ENCODE measurements around the gene RNASE1. TPM values are rescaled to one million over a fixed set of nuclear protein-coding genes. Genes with fewer than 3 reads are reported as not detected.

Gene RNASE1
- total and polyA plus RNA-seq, 2 donors (not counting 1 experiment from before 2014, with no cell fraction given), result 0.25 to 0.81 TPM

- H3K9me3 ChIP-seq (ENCODE audit: control extremely low read depth in 1 of 3, control insufficient read depth in 2 of 3, insufficient read depth in 1 of 3, low read length in 2 of 3), result peaks cover 1 to 24% (median 16%) of the 10 kb centered on the region in 3 donors
- H3K27ac ChIP-seq (ENCODE audit: low read length in 2 of 2), result no peak overlapping the region
- no peaks in the 10 kb centered on the region for H3K79me2 ChIP-seq (ENCODE audit: control insufficient read depth, insufficient read depth, low read length)
- no peak overlapping the region for H3K9ac ChIP-seq (ENCODE audit: low read length)
- H3K4me1 Mint-ChIP-seq, result peaks cover 4% of the 10 kb centered on the region
- no peak overlapping the region for H2AFZ ChIP-seq (ENCODE audit: insufficient read depth, low read depth, low read length, poor library complexity, severe bottlenecking)
- no peak overlapping the region for H3K4me3 Mint-ChIP-seq
- ChIA-PET CTCF (interaction anchor here (1.1 to 2.3 kb wide), 2 partner anchors 9 to 46 kb away, joined by 3 to 6 read pairs; no protein-coding TSS in a partner anchor), POLR2A (no interaction called here)
- no peaks in the 10 kb centered on the region for H3K27me3 ChIP-seq (replicated peaks in 1 of 4; ENCODE audit: control extremely low read depth in 1 of 4, control insufficient read depth in 3 of 4, insufficient read depth in 4 of 4, low read length in 3 of 4)
- no peak overlapping the region for H3K27ac Mint-ChIP-seq
- intact Hi-C loops (cut with micrococcal nuclease), result no loop called here
- no peak overlapping the region for H3K4me3 ChIP-seq (ENCODE audit: control extremely low read depth in 1 of 5, extremely low read depth in 1 of 5, insufficient read depth in 1 of 5, low read depth in 2 of 5, low read length in 4 of 5)
- H3K4me1 ChIP-seq (ENCODE audit: control insufficient read depth in 2 of 2, insufficient read depth in 2 of 2, low read length in 2 of 2), result no peaks in the 10 kb centered on the region
- H4K20me1 ChIP-seq (ENCODE audit: control insufficient read depth, insufficient read depth, low read length, poor library complexity, severe bottlenecking), result no peaks in the 10 kb centered on the region
- ATAC-seq (ENCODE audit: low read depth) (no peak), DNase-seq (no peak)
- 91% methylated on average over 1 of the region's 2 CpGs for WGBS (ENCODE audit: insufficient coverage)
- H3K36me3 ChIP-seq (replicated peaks in 1 of 2; ENCODE audit: control extremely low read depth in 1 of 2, control insufficient read depth in 1 of 2, extremely low read depth in 1 of 2, insufficient read depth in 2 of 2, low read length in 1 of 2), result no peaks in the 10 kb centered on the region
- no peak for TF ChIP-seq EZH2 (IDR thresholded peaks at IDR 0.05; ENCODE audit: borderline replicate concordance, insufficient read depth, low read depth, low read length, poor library complexity, severe bottlenecking)
- TF ChIP-seq CTCF (IDR thresholded peaks at IDR 0.05), result no peak
- H3K27me3 Mint-ChIP-seq, result peaks cover 11% of the 10 kb centered on the region
- H3K9me3 Mint-ChIP-seq (ENCODE audit: insufficient read depth), result peaks cover 3% of the 10 kb centered on the region
- H3K4me2 ChIP-seq (replicated peaks; ENCODE audit: low read depth, low read length, poor library complexity, severe bottlenecking), result no peak overlapping the region
Observed at GRCh38 chr14:20754308-20754707, 48.3 kb downstream of the RNASE1 start.

- H3K9me3 Mint-ChIP-seq (ENCODE audit: insufficient read depth), result peaks cover 3% of the 10 kb centered on the region
- H3K27me3 ChIP-seq (replicated peaks in 1 of 4; ENCODE audit: control extremely low read depth in 1 of 4, control insufficient read depth in 3 of 4, insufficient read depth in 4 of 4, low read length in 3 of 4), result no peaks in the 10 kb centered on the region
- H3K4me1 ChIP-seq (ENCODE audit: control insufficient read depth in 2 of 2, insufficient read depth in 2 of 2, low read length in 2 of 2), result no peaks in the 10 kb centered on the region
- H3K4me1 Mint-ChIP-seq, result no peaks in the 10 kb centered on the region
- no peaks in the 10 kb centered on the region for H3K79me2 ChIP-seq (ENCODE audit: control insufficient read depth, insufficient read depth, low read length)
- POLR2A ChIA-PET, result no interaction called here
- CTCF ChIA-PET, result no interaction called here
- H3K9me3 ChIP-seq (ENCODE audit: control extremely low read depth in 1 of 3, control insufficient read depth in 2 of 3, insufficient read depth in 1 of 3, low read length in 2 of 3), result peaks cover 1 to 24% (median 16%) of the 10 kb centered on the region in 3 donors
- TF ChIP-seq CTCF (IDR thresholded peaks at IDR 0.05) (no peak), EZH2 (IDR thresholded peaks at IDR 0.05; ENCODE audit: borderline replicate concordance, insufficient read depth, low read depth, low read length, poor library complexity, severe bottlenecking) (no peak)
- intact Hi-C loops (cut with micrococcal nuclease), result no loop called here
- H3K4me3 Mint-ChIP-seq, result no peak overlapping the region
- no peak overlapping the region for H3K27ac Mint-ChIP-seq
- no peak for ATAC-seq (ENCODE audit: low read depth)
- no peaks in the 10 kb centered on the region for H4K20me1 ChIP-seq (ENCODE audit: control insufficient read depth, insufficient read depth, low read length, poor library complexity, severe bottlenecking)
- 100% methylated on average over 2 of the region's 5 CpGs for WGBS (ENCODE audit: insufficient coverage)
- H3K27ac ChIP-seq (ENCODE audit: low read length in 2 of 2), result no peak overlapping the region
- H3K27me3 Mint-ChIP-seq, result peaks cover 17% of the 10 kb centered on the region
- no peak overlapping the region for H3K4me2 ChIP-seq (replicated peaks; ENCODE audit: low read depth, low read length, poor library complexity, severe bottlenecking)
- no peak overlapping the region for H2AFZ ChIP-seq (ENCODE audit: insufficient read depth, low read depth, low read length, poor library complexity, severe bottlenecking)
- H3K4me3 ChIP-seq (ENCODE audit: control extremely low read depth in 1 of 5, extremely low read depth in 1 of 5, insufficient read depth in 1 of 5, low read depth in 2 of 5, low read length in 4 of 5), result no peak overlapping the region
- H3K36me3 ChIP-seq (replicated peaks in 1 of 2; ENCODE audit: control extremely low read depth in 1 of 2, control insufficient read depth in 1 of 2, extremely low read depth in 1 of 2, insufficient read depth in 2 of 2, low read length in 1 of 2), result no peaks in the 10 kb centered on the region
- H3K9ac ChIP-seq (ENCODE audit: low read length), result no peak overlapping the region
- DNase-seq, result no peak
Observed at GRCh38 chr14:20751963-20752562, 50.6 kb downstream of the RNASE1 start.

Measured in B cell (primary cell).